GM10248 (cell line): ENCODE results near the gene CDKAL1.
"Not testable (repeated sequence)": the region's sequence is repeated elsewhere in the genome, so short reads cannot be mapped to it uniquely, and the experiment has no call there.

ENCODE experiments used
- CTCF ChIA-PET: fragments of 300-600 bp; sonication (Branson Sonifier 250); formaldehyde crosslinking; extraction: SDS; loops from one replicate; lab custom pipeline; 2021; ENCODE audit warnings: antibody characterized with exemption; lab: Yijun Ruan, JAX
- POLR2A ChIA-PET: fragments of 350-650 bp; sonication (Branson Sonifier 250); formaldehyde crosslinking; extraction: SDS; loops from one replicate; lab custom pipeline; 2020; ENCODE audit warnings: antibody characterized with exemption; lab: Yijun Ruan, JAX
- DNase-seq: peaks from one replicate; pipeline ENCODE4 v3.0.0; 2012; ENCODE audit errors: extremely low spot score
- CTCF ChIP-seq: IDR thresholded peaks from 2 replicates; pipeline ENCODE4 v1.5.1; 2012; ENCODE audit warnings: mild to moderate bottlenecking, low read depth; ENCODE audit errors: extremely low read depth, missing control alignments, control extremely low read depth

Gene CDKAL1

GRCh38 chr6:21085643-21086042 lies 551.4 kb downstream of the CDKAL1 start:
- ChIA-PET POLR2A (no interaction called here), CTCF (interaction anchor here (1.4 kb wide), 1 partner anchor 9 kb away, joined by 3 read pairs; no protein-coding TSS in a partner anchor)
- TF ChIP-seq CTCF, result no peak
- no peak for DNase-seq

- no peak for TF ChIP-seq CTCF
- CTCF ChIA-PET, result interaction anchor here (0.9 kb wide), 1 partner anchor 20 kb away, joined by 3 read pairs; no protein-coding TSS in a partner anchor
- POLR2A ChIA-PET, result no interaction called here
- DNase-seq, result no peak
These were observed 552.9 kb downstream of the CDKAL1 start for GRCh38 chr6:21087188-21087587.

- CTCF ChIA-PET, result interaction anchor here (0.7 to 0.8 kb wide), 2 partner anchors 10 to 784 kb away, joined by 3 read pairs; no protein-coding TSS in a partner anchor
- TF ChIP-seq CTCF, result no peak
- DNase-seq, result no peak
- POLR2A ChIA-PET, result interaction anchor here (0.8 kb wide), 1 partner anchor 12 kb away, joined by 3 read pairs; no protein-coding TSS in a partner anchor
These were observed 557.2 kb downstream of the CDKAL1 start for GRCh38 chr6:21091411-21091810.

- DNase-seq, CTCF ChIA-PET, POLR2A ChIA-PET: not testable (repeated sequence)
These were observed 558.0 kb downstream of the CDKAL1 start for GRCh38 chr6:21092231-21092772.

- ChIA-PET POLR2A (no interaction called here), CTCF (no interaction called here)
- DNase-seq, result no peak
- no peak for TF ChIP-seq CTCF
These were observed 561.2 kb downstream of the CDKAL1 start for GRCh38 chr6:21095462-21095861.

- no peak for DNase-seq
- CTCF ChIA-PET, result interaction anchor here (1.1 kb wide), 1 partner anchor 22 kb away, joined by 3 read pairs; no protein-coding TSS in a partner anchor
- POLR2A ChIA-PET, result no interaction called here
- TF ChIP-seq CTCF, result no peak
These were observed 563.9 kb downstream of the CDKAL1 start for GRCh38 chr6:21098134-21098533.

- ChIA-PET POLR2A (no interaction called here), CTCF (no interaction called here)
- DNase-seq, result no peak
- no peak for TF ChIP-seq CTCF
These were observed 564.5 kb downstream of the CDKAL1 start for GRCh38 chr6:21098744-21099143.
